Measurements from ENCODE around the gene AAMDC.

Gene AAMDC

GRCh38 chr11:77789061-77789730 is 31.7 kb upstream of the AAMDC start:
- H3K9me3 ChIP-seq (ENCODE audit: control insufficient read depth, low read length), result no peaks in the 10 kb centered on the region
- H3K4me3 ChIP-seq (ENCODE audit: insufficient read depth in 1 of 2, low read depth in 1 of 2, low read length in 2 of 2), result no peak overlapping the region
- H2BK12ac ChIP-seq (ENCODE audit: low read length in 2 of 2), result peak overlapping the region in 1 of 2 experiments; percentile 21
- no peak overlapping the region for H3K9ac ChIP-seq (ENCODE audit: low read length)
- H4K8ac ChIP-seq (ENCODE audit: low read length), result no peak overlapping the region
- no peak overlapping the region for H4K91ac ChIP-seq (ENCODE audit: low read length)
- WGBS, result 90% methylated on average over 11 of the region's 11 CpGs
- H2BK120ac ChIP-seq (ENCODE audit: low read depth, low read length), result no peak overlapping the region
- H3K4me2 ChIP-seq (ENCODE audit: low read length, poor library complexity, severe bottlenecking), result no peak overlapping the region
- no peak for DNase-seq
- H3K36me3 ChIP-seq (ENCODE audit: control insufficient read depth in 1 of 2, insufficient read depth in 2 of 2, low read depth in 1 of 2, low read length in 2 of 2), result peaks cover 0 to 8% of the 10 kb centered on the region in 2 experiments
- H2AK5ac ChIP-seq (ENCODE audit: low read length, severe bottlenecking), result no peak overlapping the region
- no peak overlapping the region for H2BK15ac ChIP-seq (ENCODE audit: low read depth, poor library complexity, severe bottlenecking)
- H3K23ac ChIP-seq (ENCODE audit: low read length in 2 of 2), result peak overlapping the region in 1 of 2 experiments; percentile 64
- no peak overlapping the region for H3K4ac ChIP-seq (ENCODE audit: low read depth in 1 of 2, low read length in 2 of 2)
- no peak overlapping the region for H3K27ac ChIP-seq (ENCODE audit: low read length, poor library complexity, severe bottlenecking)
- no peak overlapping the region for H3K14ac ChIP-seq (ENCODE audit: low read length in 2 of 2)
- H3K4me1 ChIP-seq (ENCODE audit: control insufficient read depth, insufficient read depth, low read depth, low read length), result peaks cover 8% of the 10 kb centered on the region
- H3K27me3 ChIP-seq (ENCODE audit: control insufficient read depth in 1 of 2, insufficient read depth in 1 of 2, low read length in 2 of 2), result no peaks in the 10 kb centered on the region
- peaks cover 13% of the 10 kb centered on the region for H3K79me1 ChIP-seq (replicated peaks; ENCODE audit: low read length, poor library complexity, severe bottlenecking)
- no peak overlapping the region for H2AFZ ChIP-seq (ENCODE audit: low read depth, low read length)
- no peak overlapping the region for H3K18ac ChIP-seq (ENCODE audit: low read depth in 1 of 2, low read length in 2 of 2)
- H2BK5ac ChIP-seq (ENCODE audit: low read depth, low read length, poor library complexity, severe bottlenecking), result no peak overlapping the region

- H4K91ac ChIP-seq (ENCODE audit: low read length), result no peak overlapping the region
- H3K23ac ChIP-seq (ENCODE audit: low read length in 2 of 2), result peak overlapping the region in 1 of 2 experiments; percentile 40
- H3K14ac ChIP-seq (ENCODE audit: low read length in 2 of 2), result no peak overlapping the region
- no peak overlapping the region for H3K4ac ChIP-seq (ENCODE audit: low read depth in 1 of 2, low read length in 2 of 2)
- no peak overlapping the region for H3K18ac ChIP-seq (ENCODE audit: low read depth in 1 of 2, low read length in 2 of 2)
- H2AFZ ChIP-seq (ENCODE audit: low read depth, low read length), result peak overlapping the region; percentile 44
- no peak overlapping the region for H3K4me2 ChIP-seq (ENCODE audit: low read length, poor library complexity, severe bottlenecking)
- H3K36me3 ChIP-seq (ENCODE audit: control insufficient read depth in 1 of 2, insufficient read depth in 2 of 2, low read depth in 1 of 2, low read length in 2 of 2), result peaks cover 0 to 8% of the 10 kb centered on the region in 2 experiments
- no peaks in the 10 kb centered on the region for H3K9me3 ChIP-seq (ENCODE audit: control insufficient read depth, low read length)
- H3K4me3 ChIP-seq (ENCODE audit: insufficient read depth in 1 of 2, low read depth in 1 of 2, low read length in 2 of 2), result no peak overlapping the region
- no peak overlapping the region for H2BK5ac ChIP-seq (ENCODE audit: low read depth, low read length, poor library complexity, severe bottlenecking)
- WGBS, result 88% methylated on average over 5 of the region's 5 CpGs
- DNase-seq, result no peak
- H3K27ac ChIP-seq (ENCODE audit: low read length, poor library complexity, severe bottlenecking), result no peak overlapping the region
- no peaks in the 10 kb centered on the region for H3K27me3 ChIP-seq (ENCODE audit: control insufficient read depth in 1 of 2, insufficient read depth in 1 of 2, low read length in 2 of 2)
- no peak overlapping the region for H2BK120ac ChIP-seq (ENCODE audit: low read depth, low read length)
- H4K8ac ChIP-seq (ENCODE audit: low read length), result no peak overlapping the region
- no peak overlapping the region for H2BK15ac ChIP-seq (ENCODE audit: low read depth, poor library complexity, severe bottlenecking)
- H3K9ac ChIP-seq (ENCODE audit: low read length), result no peak overlapping the region
- H3K4me1 ChIP-seq (ENCODE audit: control insufficient read depth, insufficient read depth, low read depth, low read length), result peaks cover 8% of the 10 kb centered on the region
- no peak overlapping the region for H2AK5ac ChIP-seq (ENCODE audit: low read length, severe bottlenecking)
- H3K79me1 ChIP-seq (replicated peaks; ENCODE audit: low read length, poor library complexity, severe bottlenecking), result peaks cover 10% of the 10 kb centered on the region
- H2BK12ac ChIP-seq (ENCODE audit: low read length in 2 of 2), result no peak overlapping the region
Observed at GRCh38 chr11:77789731-77790476, 31.0 kb upstream of the AAMDC start.

- Histone ChIP-seq H2AFZ (ENCODE audit: low read depth, low read length) (no peak overlapping the region), H3K4ac (ENCODE audit: low read depth in 1 of 2, low read length in 2 of 2) (no peak overlapping the region), H3K14ac (ENCODE audit: low read length in 2 of 2) (no peak overlapping the region), H3K79me1 (replicated peaks; ENCODE audit: low read length, poor library complexity, severe bottlenecking) (peaks cover 10% of the 10 kb centered on the region), H3K9me3 (ENCODE audit: control insufficient read depth, low read length) (no peaks in the 10 kb centered on the region), H2BK12ac (ENCODE audit: low read length in 2 of 2) (no peak overlapping the region), H3K4me2 (ENCODE audit: low read length, poor library complexity, severe bottlenecking) (no peak overlapping the region), H3K23ac (ENCODE audit: low read length in 2 of 2) (no peak overlapping the region), H3K27ac (ENCODE audit: low read length, poor library complexity, severe bottlenecking) (no peak overlapping the region), H2AK5ac (ENCODE audit: low read length, severe bottlenecking) (no peak overlapping the region), H4K91ac (ENCODE audit: low read length) (no peak overlapping the region), H2BK120ac (ENCODE audit: low read depth, low read length) (no peak overlapping the region), H3K9ac (ENCODE audit: low read length) (no peak overlapping the region), H2BK15ac (ENCODE audit: low read depth, poor library complexity, severe bottlenecking) (no peak overlapping the region), H4K8ac (ENCODE audit: low read length) (no peak overlapping the region), H3K4me1 (ENCODE audit: control insufficient read depth, insufficient read depth, low read depth, low read length) (peaks cover 8% of the 10 kb centered on the region), H3K4me3 (ENCODE audit: insufficient read depth in 1 of 2, low read depth in 1 of 2, low read length in 2 of 2) (no peak overlapping the region), H3K27me3 (ENCODE audit: control insufficient read depth in 1 of 2, insufficient read depth in 1 of 2, low read length in 2 of 2) (no peaks in the 10 kb centered on the region), H2BK5ac (ENCODE audit: low read depth, low read length, poor library complexity, severe bottlenecking) (no peak overlapping the region), H3K18ac (ENCODE audit: low read depth in 1 of 2, low read length in 2 of 2) (no peak overlapping the region), H3K36me3 (ENCODE audit: control insufficient read depth in 1 of 2, insufficient read depth in 2 of 2, low read depth in 1 of 2, low read length in 2 of 2) (peaks cover 0 to 8% of the 10 kb centered on the region in 2 experiments)
- 91% methylated on average over 4 of the region's 4 CpGs for WGBS
- DNase-seq, result no peak
Observed at GRCh38 chr11:77791301-77791700, 29.6 kb upstream of the AAMDC start.

GRCh38 chr11:77793972-77794371 is 27.0 kb upstream of the AAMDC start:
- H3K27me3 ChIP-seq (ENCODE audit: control insufficient read depth in 1 of 2, insufficient read depth in 1 of 2, low read length in 2 of 2), result no peaks in the 10 kb centered on the region
- H2BK15ac ChIP-seq (ENCODE audit: low read depth, poor library complexity, severe bottlenecking), result no peak overlapping the region
- H2BK12ac ChIP-seq (ENCODE audit: low read length in 2 of 2), result no peak overlapping the region
- H3K18ac ChIP-seq (ENCODE audit: low read depth in 1 of 2, low read length in 2 of 2), result no peak overlapping the region
- H3K4me2 ChIP-seq (ENCODE audit: low read length, poor library complexity, severe bottlenecking), result no peak overlapping the region
- H2BK120ac ChIP-seq (ENCODE audit: low read depth, low read length), result no peak overlapping the region
- no peak overlapping the region for H4K91ac ChIP-seq (ENCODE audit: low read length)
- H3K79me1 ChIP-seq (replicated peaks; ENCODE audit: low read length, poor library complexity, severe bottlenecking), result peaks cover 7% of the 10 kb centered on the region
- no peak overlapping the region for H2AFZ ChIP-seq (ENCODE audit: low read depth, low read length)
- no peak overlapping the region for H3K14ac ChIP-seq (ENCODE audit: low read length in 2 of 2)
- H3K9me3 ChIP-seq (ENCODE audit: control insufficient read depth, low read length), result no peaks in the 10 kb centered on the region
- H3K4ac ChIP-seq (ENCODE audit: low read depth in 1 of 2, low read length in 2 of 2), result no peak overlapping the region
- peaks cover 8% of the 10 kb centered on the region for H3K4me1 ChIP-seq (ENCODE audit: control insufficient read depth, insufficient read depth, low read depth, low read length)
- H3K23ac ChIP-seq (ENCODE audit: low read length in 2 of 2), result no peak overlapping the region
- H4K8ac ChIP-seq (ENCODE audit: low read length), result no peak overlapping the region
- H3K4me3 ChIP-seq (ENCODE audit: insufficient read depth in 1 of 2, low read depth in 1 of 2, low read length in 2 of 2), result no peak overlapping the region
- H3K9ac ChIP-seq (ENCODE audit: low read length), result no peak overlapping the region
- no peak overlapping the region for H2AK5ac ChIP-seq (ENCODE audit: low read length, severe bottlenecking)
- H3K36me3 ChIP-seq (ENCODE audit: control insufficient read depth in 1 of 2, insufficient read depth in 2 of 2, low read depth in 1 of 2, low read length in 2 of 2), result peaks cover 0 to 11% of the 10 kb centered on the region in 2 experiments
- H3K27ac ChIP-seq (ENCODE audit: low read length, poor library complexity, severe bottlenecking), result no peak overlapping the region
- 100% methylated on average over 2 of the region's 2 CpGs for WGBS
- no peak overlapping the region for H2BK5ac ChIP-seq (ENCODE audit: low read depth, low read length, poor library complexity, severe bottlenecking)
- DNase-seq, result no peak

Measured in mesenchymal stem cell (in vitro differentiated cells and primary cell).